Measurements from ENCODE around the gene FAM222B.

DNA sequence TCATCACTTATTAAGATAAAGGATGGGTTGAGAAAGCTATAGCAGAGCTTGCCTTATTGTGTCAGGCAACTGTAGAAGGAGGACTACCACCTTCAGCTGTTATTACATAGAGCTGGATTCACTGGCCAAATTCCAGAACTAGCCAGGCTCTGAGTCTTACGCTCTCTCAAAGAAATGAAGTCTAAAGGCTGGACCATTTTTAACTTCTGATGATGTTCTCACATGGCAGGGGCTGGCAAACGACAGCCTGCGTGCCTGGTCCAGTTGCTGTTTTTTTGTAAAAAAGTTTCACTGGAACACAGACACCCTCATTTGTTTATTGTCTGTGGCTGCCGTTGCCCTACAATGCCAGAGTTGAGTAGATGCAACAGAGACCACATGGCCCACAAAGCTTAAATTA, 77.6 kb downstream of the FAM222B start:
- TF ChIP-seq, protein P1, sequence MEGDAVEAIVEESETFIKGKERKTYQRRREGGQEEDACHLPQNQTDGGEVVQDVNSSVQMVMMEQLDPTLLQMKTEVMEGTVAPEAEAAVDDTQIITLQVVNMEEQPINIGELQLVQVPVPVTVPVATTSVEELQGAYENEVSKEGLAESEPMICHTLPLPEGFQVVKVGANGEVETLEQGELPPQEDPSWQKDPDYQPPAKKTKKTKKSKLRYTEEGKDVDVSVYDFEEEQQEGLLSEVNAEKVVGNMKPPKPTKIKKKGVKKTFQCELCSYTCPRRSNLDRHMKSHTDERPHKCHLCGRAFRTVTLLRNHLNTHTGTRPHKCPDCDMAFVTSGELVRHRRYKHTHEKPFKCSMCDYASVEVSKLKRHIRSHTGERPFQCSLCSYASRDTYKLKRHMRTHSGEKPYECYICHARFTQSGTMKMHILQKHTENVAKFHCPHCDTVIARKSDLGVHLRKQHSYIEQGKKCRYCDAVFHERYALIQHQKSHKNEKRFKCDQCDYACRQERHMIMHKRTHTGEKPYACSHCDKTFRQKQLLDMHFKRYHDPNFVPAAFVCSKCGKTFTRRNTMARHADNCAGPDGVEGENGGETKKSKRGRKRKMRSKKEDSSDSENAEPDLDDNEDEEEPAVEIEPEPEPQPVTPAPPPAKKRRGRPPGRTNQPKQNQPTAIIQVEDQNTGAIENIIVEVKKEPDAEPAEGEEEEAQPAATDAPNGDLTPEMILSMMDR (optimal IDR thresholded peaks at IDR 0.05 in 1 of 3, IDR thresholded peaks at IDR 0.05 in 1 of 3, conservative IDR thresholded peaks at IDR 0.05 in 1 of 3; ENCODE audit: extremely low read depth in 1 of 3, insufficient read depth in 2 of 3, low read length in 3 of 3), result no peak
- TF ChIP-seq EZH2 (IDR thresholded peaks at IDR 0.05; ENCODE audit: low read length), result no peak
